Heart right ventricle (tissue), 16 donors: ENCODE measurements around the gene CD81. TPM values are rescaled to one million over a fixed set of nuclear protein-coding genes. Genes with fewer than 3 reads are reported as not detected.

Experiments used
- ATAC-seq, 8 donors: fragments of 200-7000 bp; cut with Tn5 transposase; one replicate each; pipeline ENCODE4 v1.9.1; 2020; ENCODE audit warnings: mild to moderate bottlenecking in 8 of 8, moderate library complexity in 8 of 8, moderate number of reproducible peaks in 1 of 8
- DNase-seq, 2 donors: peaks; one replicate each; pipeline ENCODE4 v3.0.0-alpha.2; 2020
- H3K27ac ChIP-seq, 10 donors: fragments of 200-600 bp; sonication (generic) in 2 of 10; one replicate each; pipeline versions ENCODE4 v1.5.0 to v1.8.0; 2020 to 2022; ENCODE audit warnings: mild to moderate bottlenecking in 3 of 10
- H3K27me3 ChIP-seq, 7 donors: fragments of 200-600 bp; one replicate each; pipeline ENCODE4 v1.8.0; 2021 to 2022; ENCODE audit warnings: mild to moderate bottlenecking in 2 of 7
- H3K36me3 ChIP-seq, 9 donors: fragments of 200-600 bp; sonication (generic) in 1 of 9; one replicate each; pipeline versions ENCODE4 v1.5.0 to v1.8.0; 2020 to 2022; ENCODE audit warnings: mild to moderate bottlenecking in 2 of 9
- H3K4me1 ChIP-seq, 9 donors: fragments of 200-600 bp; sonication (generic) in 1 of 9; one replicate each; pipeline versions ENCODE4 v1.5.0 to v1.8.0; 2020 to 2022; ENCODE audit warnings: mild to moderate bottlenecking in 4 of 9
- H3K4me3 ChIP-seq, 10 donors: fragments of 200-600 bp; sonication (generic) in 2 of 10; one replicate each; pipeline versions ENCODE4 v1.5.0 to v1.8.0; 2020 to 2022; ENCODE audit warnings: mild to moderate bottlenecking in 7 of 10, moderate library complexity in 2 of 10
- H3K9me3 ChIP-seq, 11 donors: fragments of 200-600 bp in 10 of 11; sonication (generic) in 2 of 11; one replicate each; pipeline versions ENCODE4 v1.5.0 to v1.8.0; 2013 to 2022; ENCODE audit warnings: mild to moderate bottlenecking in 2 of 11, control low read depth in 1 of 11, moderate library complexity in 1 of 11
- WGBS, 2 donors: extraction: QIAGEN DNeasy Blood & Tissue Kit; methylation state at CpG; one replicate each; pipeline ENCODE4 v1.1.7; 2013; ENCODE audit warnings: inconsistent platforms in 1 of 2; 5-methylcytosine and 5-hydroxymethylcytosine counted together
- intact Hi-C, 10 donors: fragments of 100-400 bp; cut with DNase I; formaldehyde crosslinking; loops; one replicate each; pipeline versions ENCODE4 v1.11.1 to v1.14.2; 2022
- polyA plus RNA-seq, 2 donors: library from polyadenylated mRNA; stranded (reverse); fragments of 200-250 nt; gene quantifications; one replicate each; pipeline ENCODE4 v1.2.3, GENCODE V29; 2013
- total RNA-seq, 10 donors: library from RNA; stranded (reverse); fragmentation: NEBNext Ultra II Directional in 3 of 10; extraction: Animal tissue kit (Norgen Biotek cat#: 25700) in 3 of 10; gene quantifications; one replicate each; pipeline versions ENCODE4 v1.2.1 to v1.2.4, GENCODE V29; 2021 to 2023
- TF ChIP-seq, protein P1 (sequence below), 9 donors: fragments of 200-600 bp; sonication (generic) in 2 of 9; IDR thresholded peaks; one replicate each; pipeline versions ENCODE4 v1.5.0 to v1.8.0; 2021 to 2022; ENCODE audit warnings: antibody characterized with exemption in 9 of 9, mild to moderate bottlenecking in 5 of 9, moderate library complexity in 1 of 9
- donor health status: Arrhythmogenic right ventricular cardiomyopathy.
- donor health status: ischemic (EF 13 %, LVEDD 7.1; RV severe dilation, severe dysfunction).
- donor health status: healthy with polysubstance abuse.
- donor health status: DM: no; HTN: yes; CAD: no.
- donor health status: DM: no; HTN: no; CAD: no.
- donor health status: ischemic (EF 25% LVEDD 6.9; RV normal size, moderate dysfunction).
- donor health status: ischemic (EF 25% LVEDD 5.7; RV mildly dilated, moderate dysfunction).
- donor health status: healthy.
- donor health status: DM: yes; HTN: yes; CAD: no.
- donor health status: Ischemic cardiomyopathy.
- donor health status: ischemic (EF 35%, LVEDD 5.7; RV mildly dilated, moderate dysfunction).
- donor health status: nonischemic (EF 11% LVEDD 7.7; RV severe dilation, severe dysfunction).
- donor health status: DM: yes; HTN: yes; CAD: no.
- donor health status: PGD.
- donor health status: ischemic (EF 29% LVEDD 5.4; RV normal size, mild dysfunction).
- donor health status: nonischemic (EF 23%, LVEDD 6.1; RV moderate dilation, normal function).

Gene CD81
- total and polyA plus RNA-seq, 12 donors: 346 to 959 (median 513) TPM

DNA sequence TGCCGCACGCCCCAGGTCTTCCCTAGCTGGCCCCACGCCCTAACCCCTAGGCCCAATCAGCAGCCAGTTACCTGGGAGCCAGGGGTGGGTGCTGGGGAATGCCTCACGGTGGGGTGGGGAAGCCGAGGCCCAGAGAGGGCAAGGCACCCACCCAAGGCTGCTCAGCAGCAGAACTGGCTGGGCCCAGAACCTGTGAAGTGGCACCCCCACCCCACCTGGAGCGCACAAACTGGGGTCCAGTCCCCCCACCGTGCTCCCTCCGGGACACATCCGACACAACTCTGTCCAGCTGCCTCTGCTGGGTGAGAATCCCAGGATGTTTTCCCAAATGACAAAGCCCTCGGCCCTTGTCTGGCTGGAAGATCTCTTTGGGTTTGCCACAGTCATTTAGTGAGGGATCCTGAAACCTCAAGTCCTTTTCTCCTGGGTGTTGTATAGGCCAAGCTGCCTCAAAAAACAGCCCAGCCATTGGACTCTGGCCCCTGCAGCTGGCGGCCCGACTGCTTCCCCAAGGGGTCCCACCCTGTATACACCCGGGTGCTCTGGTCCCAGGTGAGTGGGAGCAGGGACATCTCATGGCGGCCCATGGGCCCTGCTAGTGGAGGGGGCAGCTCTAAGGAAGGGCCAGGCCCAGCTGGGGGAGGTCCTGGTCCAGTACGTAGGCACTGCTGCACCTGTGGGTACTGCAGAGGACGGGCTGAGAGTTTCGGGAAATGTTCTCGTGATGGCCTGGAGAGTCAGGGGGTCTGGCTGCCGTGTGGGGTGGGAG is 44.3 kb downstream of the CD81 start:
- peak in 1 of 2 donors; percentile 17 for DNase-seq
- peak in 1 of 8 donors; percentile 1 for ATAC-seq

DNA sequence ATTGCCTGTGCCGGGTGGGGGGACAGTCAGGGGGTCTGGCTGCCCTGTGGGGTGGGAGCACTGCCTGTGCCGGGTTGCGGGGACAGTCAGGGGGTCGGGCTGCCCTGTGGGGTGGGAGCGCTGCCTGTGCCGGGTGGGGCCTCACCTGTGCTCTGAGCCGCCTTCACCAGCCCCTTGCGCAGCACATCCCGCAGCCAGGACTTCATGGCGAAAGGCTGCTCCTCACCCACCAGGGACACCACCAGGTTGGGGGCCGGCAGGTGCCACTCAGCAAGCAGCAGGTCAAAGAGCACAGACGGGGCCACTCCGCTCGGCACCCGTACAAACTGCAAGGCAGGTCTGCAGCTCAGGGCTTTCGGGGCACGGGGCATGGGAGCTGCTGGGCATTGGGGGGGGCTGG is 44.9 kb downstream of the CD81 start:
- DNase-seq (no peak), ATAC-seq (no peak)
- peaks cover 0 to 15% (median 9%) of the 10 kb centered on the region in 9 donors for H3K4me1 ChIP-seq
- H3K9me3 ChIP-seq: no peaks in the 10 kb centered on the region
- H3K27me3 ChIP-seq: peaks cover 0 to 18% (median 6%) of the 10 kb centered on the region in 7 donors
- intact Hi-C loops: loop anchor here in 6 of 10 donors (2.0 kb wide), 4 partner anchors 117 to 235 kb away; no protein-coding TSS in a partner anchor
- TF ChIP-seq, protein P1, sequence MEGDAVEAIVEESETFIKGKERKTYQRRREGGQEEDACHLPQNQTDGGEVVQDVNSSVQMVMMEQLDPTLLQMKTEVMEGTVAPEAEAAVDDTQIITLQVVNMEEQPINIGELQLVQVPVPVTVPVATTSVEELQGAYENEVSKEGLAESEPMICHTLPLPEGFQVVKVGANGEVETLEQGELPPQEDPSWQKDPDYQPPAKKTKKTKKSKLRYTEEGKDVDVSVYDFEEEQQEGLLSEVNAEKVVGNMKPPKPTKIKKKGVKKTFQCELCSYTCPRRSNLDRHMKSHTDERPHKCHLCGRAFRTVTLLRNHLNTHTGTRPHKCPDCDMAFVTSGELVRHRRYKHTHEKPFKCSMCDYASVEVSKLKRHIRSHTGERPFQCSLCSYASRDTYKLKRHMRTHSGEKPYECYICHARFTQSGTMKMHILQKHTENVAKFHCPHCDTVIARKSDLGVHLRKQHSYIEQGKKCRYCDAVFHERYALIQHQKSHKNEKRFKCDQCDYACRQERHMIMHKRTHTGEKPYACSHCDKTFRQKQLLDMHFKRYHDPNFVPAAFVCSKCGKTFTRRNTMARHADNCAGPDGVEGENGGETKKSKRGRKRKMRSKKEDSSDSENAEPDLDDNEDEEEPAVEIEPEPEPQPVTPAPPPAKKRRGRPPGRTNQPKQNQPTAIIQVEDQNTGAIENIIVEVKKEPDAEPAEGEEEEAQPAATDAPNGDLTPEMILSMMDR (IDR thresholded peaks at IDR 0.05): no peak
- H3K4me3 ChIP-seq: no peak overlapping the region
- no peaks in the 10 kb centered on the region for H3K36me3 ChIP-seq
- 89 to 90% methylated on average over 17 of the region's 17 CpGs for WGBS, 2 donors
- no peak overlapping the region for H3K27ac ChIP-seq

More for the DNA sequence above, 44.3 kb downstream of the CD81 start:
- TF ChIP-seq, protein P1 (IDR thresholded peaks at IDR 0.05): no peak
- H3K4me3 ChIP-seq: no peak overlapping the region
- 76% methylated on average over 19 of the region's 19 CpGs for WGBS, 2 donors
- H3K4me1 ChIP-seq: peaks cover 0 to 15% (median 9%) of the 10 kb centered on the region in 9 donors
- intact Hi-C loops: loop anchor here in 6 of 10 donors (2.0 kb wide), 4 partner anchors 117 to 235 kb away; no protein-coding TSS in a partner anchor
- no peaks in the 10 kb centered on the region for H3K9me3 ChIP-seq
- H3K36me3 ChIP-seq: no peaks in the 10 kb centered on the region
- peaks cover 0 to 18% (median 6%) of the 10 kb centered on the region in 7 donors for H3K27me3 ChIP-seq
- H3K27ac ChIP-seq: no peak overlapping the region

DNA sequence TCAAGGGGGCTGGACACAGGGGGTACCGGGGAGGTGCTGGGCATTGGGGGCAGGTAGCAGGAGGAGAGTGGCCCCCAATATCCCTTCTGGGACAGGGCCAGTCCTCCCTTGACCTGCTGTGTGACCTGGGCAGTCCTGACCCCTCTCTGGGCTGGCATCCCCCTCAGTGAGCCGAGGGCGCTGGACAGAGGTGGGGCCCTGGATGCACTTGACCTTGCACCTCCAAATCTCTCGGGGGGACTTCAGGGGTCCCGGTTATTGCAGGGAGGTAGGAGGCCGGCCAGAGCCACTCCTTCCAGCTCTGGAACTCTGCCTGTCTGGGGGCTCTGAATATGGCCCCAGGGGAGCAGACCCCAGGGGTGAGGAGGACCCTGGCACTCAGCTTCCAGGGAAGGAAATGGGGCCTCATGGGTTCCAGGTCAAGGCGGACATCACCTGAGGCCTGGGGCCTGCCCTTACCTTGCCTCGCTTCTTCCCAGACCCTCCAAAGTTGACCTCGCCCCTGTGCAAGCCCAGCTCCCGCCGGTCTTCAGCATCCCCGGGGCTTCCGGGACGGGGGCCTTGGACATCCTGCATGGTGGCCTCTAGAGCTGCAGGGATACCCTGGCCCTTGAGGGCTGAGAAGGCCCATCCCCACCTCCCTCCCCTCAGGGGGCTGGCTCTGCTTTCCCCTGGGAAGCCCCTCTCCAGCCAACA is 45.5 kb downstream of the CD81 start:
- 78 to 79% methylated on average over 14 of the region's 14 CpGs for WGBS, 2 donors
- H3K27me3 ChIP-seq: peaks cover 0 to 18% (median 6%) of the 10 kb centered on the region in 7 donors
- peaks cover 0 to 15% (median 9%) of the 10 kb centered on the region in 9 donors for H3K4me1 ChIP-seq
- no peaks in the 10 kb centered on the region for H3K36me3 ChIP-seq
- no peak overlapping the region for H3K4me3 ChIP-seq
- TF ChIP-seq, protein P1 (IDR thresholded peaks at IDR 0.05): no peak
- intact Hi-C loops: no loop called here
- no peaks in the 10 kb centered on the region for H3K9me3 ChIP-seq
- DNase-seq: peak in 1 of 2 donors; percentile 10
- no peak overlapping the region for H3K27ac ChIP-seq
- ATAC-seq: no peak

DNA sequence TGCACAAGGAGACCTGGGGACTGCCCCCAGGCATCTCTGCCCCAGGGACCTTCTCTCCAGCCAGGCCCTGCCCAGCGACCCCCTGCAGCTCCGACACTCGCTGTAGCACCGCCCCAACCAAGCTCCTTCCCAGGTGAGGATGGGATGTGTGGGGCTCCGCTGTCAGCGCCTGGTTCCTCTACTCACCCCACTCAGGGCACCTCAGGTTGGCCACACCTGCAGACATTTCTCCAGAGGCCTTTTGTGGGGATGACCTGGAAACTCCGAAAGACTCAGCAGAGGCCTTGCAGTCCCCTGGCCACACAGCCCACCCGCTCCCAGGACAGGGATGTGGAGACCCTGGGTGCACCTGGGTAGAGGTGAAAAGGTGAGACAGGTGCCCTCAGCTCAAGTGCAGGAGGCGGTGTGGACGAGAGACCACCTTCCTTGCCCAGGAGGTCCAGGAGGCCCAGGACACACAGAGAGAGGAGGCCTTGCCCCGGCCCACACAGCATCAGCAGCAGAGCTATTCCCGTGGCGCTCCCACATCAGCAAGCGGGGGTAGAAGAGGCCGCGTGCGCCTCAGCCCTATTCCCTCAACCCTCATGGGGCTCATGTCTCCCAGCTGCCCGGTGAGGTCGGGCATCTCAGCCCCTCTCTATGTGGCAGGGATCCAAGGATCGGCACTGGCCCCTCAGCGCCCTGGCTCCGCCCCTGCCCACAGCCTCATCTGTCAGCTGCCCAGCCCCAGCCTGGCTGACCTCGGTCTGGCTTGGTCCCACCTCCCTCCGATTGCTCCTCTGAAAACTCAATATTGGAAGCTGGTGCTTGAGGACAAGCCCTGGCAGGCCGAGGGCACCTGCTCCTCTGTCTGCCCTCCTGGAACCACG is 46.3 kb downstream of the CD81 start:
- intact Hi-C loops: no loop called here
- H3K27ac ChIP-seq: no peak overlapping the region
- DNase-seq: peak in 1 of 2 donors; percentile 12
- H3K9me3 ChIP-seq: no peaks in the 10 kb centered on the region
- WGBS, 2 donors: 75 to 76% methylated on average over 26 of the region's 26 CpGs
- H3K4me3 ChIP-seq: no peak overlapping the region
- H3K36me3 ChIP-seq: no peaks in the 10 kb centered on the region
- H3K4me1 ChIP-seq: peaks cover 0 to 15% (median 9%) of the 10 kb centered on the region in 9 donors
- ATAC-seq: no peak
- peaks cover 0 to 18% (median 6%) of the 10 kb centered on the region in 7 donors for H3K27me3 ChIP-seq
- TF ChIP-seq, protein P1 (IDR thresholded peaks at IDR 0.05): no peak
